GM21717 (cell line): ENCODE results near the gene ALK.

ENCODE experiments used
- ATAC-seq: cut with Tn5 transposase; IDR thresholded peaks from one replicate; pipeline ENCODE4 v1.9.1; 2021; ENCODE audit warnings: mild to moderate bottlenecking, moderate library complexity; ENCODE audit not compliant: unreplicated experiment

The ALK gene

DNA sequence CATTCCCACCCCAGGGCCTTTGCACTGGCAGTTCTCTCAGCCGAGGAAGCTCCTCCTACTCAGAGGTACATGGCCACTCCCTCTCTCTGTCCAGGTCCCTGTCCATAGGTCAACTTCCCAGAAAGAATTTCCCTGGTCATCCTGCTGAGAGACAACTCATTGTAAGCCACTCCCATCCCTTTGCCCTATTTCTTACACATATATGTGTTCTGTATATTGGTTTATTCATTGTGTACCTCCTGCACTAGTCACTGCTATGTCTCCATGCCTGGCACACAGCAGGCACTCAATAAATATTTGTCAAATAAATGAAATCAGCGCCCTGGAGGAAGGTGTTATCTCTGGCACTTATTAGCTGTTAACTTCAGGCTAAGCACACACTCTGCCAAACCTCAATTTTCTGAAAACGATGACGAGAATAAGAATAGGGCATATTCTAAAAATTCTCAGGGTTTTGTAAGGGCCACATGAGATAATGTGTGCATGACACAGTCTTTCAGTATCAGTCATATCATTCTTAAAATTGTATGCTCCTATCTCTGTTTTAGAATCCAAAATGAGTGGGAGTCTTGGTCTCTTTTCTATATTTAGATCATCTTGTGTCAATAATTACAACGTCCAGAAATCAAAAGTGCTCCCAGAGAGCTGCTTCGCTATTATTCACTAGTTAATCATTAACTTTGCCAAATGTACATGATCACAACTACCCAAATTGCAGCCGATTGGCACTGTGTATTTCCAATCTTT, 198.0 kb downstream of the ALK start:
- peak; percentile 87 for ATAC-seq

GRCh38 chr2:29719639-29720038, 201.7 kb downstream of the ALK start:
- ATAC-seq: no peak

DNA sequence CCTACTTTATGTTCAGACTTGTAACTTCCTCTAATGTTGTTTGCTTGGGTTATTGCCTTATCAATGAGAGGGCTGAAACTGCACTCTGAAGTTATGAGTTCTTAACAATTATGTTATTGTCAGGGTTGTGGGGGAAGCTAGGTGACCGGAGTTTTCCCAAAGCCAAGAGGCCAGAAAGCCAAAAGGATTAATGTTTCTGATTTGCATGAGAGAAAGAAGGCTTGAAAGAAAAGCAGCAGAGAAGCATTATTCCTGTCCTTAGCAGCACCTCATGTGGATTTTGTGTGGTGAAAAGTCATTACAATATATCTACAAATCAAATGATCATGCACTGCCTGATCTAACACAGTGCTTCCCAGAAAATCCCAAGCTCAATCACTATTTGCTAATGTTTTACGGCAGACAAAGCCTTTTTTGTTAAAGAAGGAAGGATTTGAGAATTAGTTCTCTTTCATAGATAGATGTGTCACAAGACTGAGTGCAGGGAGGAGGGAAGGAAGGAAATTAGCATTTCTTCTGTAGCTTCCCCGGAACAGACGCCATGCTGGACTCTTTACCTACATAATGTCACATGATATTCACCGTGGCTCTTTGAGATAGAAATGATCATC, 203.2 kb downstream of the ALK start:
- ATAC-seq: no peak

- no peak for ATAC-seq
Observed at GRCh38 chr2:29715655-29716054, 205.7 kb downstream of the ALK start.

DNA sequence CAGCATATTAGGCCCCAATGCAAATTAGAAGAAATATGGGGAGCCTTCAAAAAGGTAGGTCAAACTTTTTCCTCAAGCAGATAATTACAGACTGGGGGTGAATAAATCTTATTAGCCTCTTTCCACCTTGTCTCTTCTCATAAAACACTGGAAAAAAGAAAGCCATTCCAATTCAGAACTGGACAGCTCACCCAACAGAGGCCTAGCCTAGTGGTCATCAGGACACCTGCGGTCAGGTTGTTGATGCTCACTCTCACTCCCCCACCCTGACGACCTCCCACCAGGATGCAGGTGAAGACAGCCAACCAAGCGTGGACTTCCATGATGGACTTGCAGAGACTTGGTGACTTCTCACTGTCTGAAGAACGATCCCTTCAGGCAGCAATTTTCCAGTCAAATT, 207.1 kb downstream of the ALK start:
- ATAC-seq: no peak

DNA sequence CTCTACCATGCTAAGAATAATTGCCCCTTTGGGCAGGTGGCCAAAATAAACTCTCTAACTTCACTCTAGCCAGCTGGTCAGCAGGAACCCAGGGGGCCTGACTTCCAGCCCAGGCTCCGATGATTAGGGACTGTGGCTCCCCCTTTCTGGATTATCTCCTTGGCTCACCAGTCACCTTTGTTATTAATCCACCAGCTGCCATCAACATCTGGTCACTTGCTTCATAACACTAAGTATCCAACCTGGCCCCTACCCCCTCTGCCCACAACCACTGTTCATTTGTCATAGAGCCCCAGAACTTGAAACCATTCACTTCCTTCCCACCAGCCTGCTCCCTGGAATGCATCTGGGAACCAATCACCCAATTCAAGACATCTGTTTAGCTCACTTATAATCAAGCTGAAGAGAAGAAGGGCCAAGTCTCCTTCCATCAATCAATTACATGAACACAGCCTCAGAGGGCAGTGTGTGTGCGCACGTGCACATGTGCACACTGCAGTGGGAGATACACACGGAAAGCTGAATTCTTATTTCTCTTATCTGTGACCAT, 215.1 kb downstream of the ALK start:
- no peak for ATAC-seq

DNA sequence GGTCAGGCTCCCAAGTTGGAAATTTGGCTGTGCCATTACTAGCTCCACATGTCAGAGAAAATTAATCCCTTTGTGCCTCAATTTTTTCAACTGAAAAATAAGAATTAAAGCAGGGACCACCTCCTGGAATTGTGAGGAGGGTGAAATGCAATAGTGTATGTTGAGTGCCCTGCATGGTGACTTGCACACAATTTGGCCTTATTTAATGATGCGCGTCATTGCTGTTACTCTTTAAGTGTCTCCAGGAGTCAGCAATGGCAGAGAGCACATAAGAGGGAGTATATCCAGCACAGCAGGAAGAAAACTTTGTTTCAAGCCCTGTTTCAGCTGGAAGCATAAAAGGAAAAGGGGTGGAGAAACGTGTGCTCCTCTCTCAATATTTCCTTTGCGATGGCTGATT, 215.8 kb downstream of the ALK start:
- ATAC-seq: no peak

DNA sequence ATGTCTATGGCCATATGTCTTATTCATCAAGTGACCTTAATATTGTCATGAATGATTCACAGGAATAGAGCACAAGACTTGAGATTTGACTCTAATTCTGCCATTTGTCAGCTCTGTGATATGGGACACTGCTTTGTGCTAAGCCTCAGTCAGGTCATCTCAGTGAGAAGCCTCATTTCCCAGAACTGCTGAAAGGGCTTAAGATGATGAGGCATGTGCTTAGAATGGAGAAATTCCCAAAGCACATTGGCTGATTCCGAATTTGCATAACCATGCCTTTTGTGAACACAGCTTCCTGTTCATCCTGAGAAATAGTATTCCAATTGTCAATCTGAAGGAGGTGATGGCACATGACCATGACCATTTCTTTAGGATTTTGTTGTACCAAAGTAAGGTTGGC, 218.1 kb downstream of the ALK start:
- ATAC-seq: no peak

- ATAC-seq: no peak
Observed at GRCh38 chr2:29702276-29702675, 219.1 kb downstream of the ALK start.

DNA sequence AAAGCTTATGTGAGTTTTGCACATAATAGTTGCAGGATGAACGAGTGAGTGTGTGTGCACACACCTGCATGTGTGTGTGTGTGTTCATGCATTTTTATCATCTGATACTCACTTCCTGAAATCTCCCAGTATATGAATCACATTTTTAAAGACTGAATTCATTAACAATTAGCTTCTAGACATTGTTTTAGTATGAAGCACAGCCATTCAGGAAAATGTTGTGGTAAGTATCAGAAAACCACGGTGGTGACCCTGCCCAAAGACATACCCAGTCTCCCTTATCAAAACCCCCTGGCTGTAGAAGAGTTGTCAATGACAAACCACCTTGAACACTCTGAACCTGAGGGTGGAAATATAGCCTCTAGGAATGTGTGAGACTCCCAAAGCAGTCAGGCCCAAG, 220.8 kb downstream of the ALK start:
- ATAC-seq: no peak

- no peak for ATAC-seq
Observed at GRCh38 chr2:29699045-29699444, 222.3 kb downstream of the ALK start.

DNA sequence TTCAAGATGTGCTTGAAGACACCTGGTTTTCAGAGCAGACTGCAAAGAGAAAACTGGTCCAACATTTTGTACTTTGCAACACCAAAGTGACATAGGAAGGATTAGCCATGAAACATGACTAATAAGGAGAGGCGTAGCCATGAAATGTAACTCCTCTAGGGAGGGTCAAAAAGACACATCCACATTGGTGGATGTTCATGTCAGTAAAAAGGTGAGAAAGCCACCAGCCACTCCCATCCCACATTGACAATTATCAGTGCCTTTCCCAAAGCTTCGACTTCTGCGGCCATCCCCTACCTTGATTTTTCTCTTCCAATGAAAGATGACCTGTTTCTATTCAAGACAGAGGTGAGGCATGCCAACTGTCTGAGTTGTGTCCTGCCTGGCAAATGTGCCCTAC, 223.2 kb downstream of the ALK start:
- ATAC-seq: no peak

DNA sequence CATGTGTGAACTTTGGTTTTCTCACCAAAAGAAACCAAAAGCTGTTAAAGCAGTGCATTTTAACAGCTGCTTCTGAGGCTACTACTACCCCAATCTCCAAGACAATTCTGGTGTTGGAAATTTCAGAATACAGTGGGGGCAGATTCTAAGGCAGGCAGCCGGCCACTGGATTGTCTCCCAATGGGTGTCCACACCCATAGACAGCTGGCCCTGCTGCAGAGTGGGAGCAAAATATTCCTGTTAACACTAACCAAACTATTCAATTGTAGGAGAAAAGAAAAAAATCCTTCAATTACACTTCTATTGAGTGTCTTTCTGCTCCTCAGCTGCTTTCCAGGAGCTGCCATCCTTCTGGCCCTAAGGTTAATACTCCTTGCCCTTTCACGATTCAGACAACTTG, 223.7 kb downstream of the ALK start:
- no peak for ATAC-seq

- no peak for ATAC-seq
Observed at GRCh38 chr2:29697181-29697580, 224.2 kb downstream of the ALK start.

- no peak for ATAC-seq
Observed at GRCh38 chr2:29694741-29695140, 226.6 kb downstream of the ALK start.

- ATAC-seq: no peak
Observed at GRCh38 chr2:29691391-29691950, 229.9 kb downstream of the ALK start.

DNA sequence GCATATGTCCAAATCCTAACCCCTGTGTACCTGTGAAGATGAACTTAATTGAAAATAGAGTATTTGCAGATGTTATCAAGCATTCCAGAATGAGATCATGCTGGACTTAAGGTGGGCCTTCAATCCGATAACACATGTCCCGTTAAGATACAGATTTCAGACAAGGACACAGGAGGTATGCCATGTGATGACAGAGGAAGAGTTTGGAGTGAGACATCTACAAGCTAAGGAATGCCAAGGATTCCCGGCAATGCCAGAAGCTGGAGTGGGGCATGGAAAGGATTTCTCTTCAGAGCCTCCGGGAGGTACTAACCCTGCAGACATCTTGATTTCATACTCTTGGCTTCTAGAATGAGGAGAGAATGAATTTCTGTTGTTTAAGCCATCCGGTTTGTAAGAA, 231.7 kb downstream of the ALK start:
- no peak for ATAC-seq

DNA sequence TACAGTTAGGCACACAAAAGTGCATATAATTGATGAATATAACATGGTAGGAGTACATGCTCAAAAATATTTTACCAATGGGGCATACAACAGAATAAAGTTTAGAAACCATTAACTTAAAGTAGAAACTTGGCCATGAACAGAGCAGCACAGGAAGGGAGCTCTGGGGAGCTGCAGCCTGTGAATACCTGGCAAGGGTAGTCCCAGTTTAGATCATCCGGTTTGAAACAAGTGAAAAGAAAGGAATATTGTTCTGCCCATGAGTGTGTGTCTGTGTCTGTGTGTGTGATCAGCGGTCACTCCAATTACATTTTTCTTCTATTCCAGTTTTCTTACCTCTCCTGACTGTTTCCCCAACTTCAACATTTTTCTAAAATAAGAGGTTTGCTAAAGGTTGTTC, 233.0 kb downstream of the ALK start:
- no peak for ATAC-seq

GRCh38 chr2:29687121-29687520, 234.3 kb downstream of the ALK start:
- no peak for ATAC-seq

- ATAC-seq: no peak
Observed at GRCh38 chr2:29676886-29677453, 244.4 kb downstream of the ALK start.

- no peak for ATAC-seq
Observed at GRCh38 chr2:29664578-29664977, 256.8 kb downstream of the ALK start.

- no peak for ATAC-seq
Observed at GRCh38 chr2:29663268-29663667, 258.1 kb downstream of the ALK start.
